DOHH2 (cell line): ENCODE data around the gene IL10RB.

Source experiments
- H3F3A ChIP-seq: fragments of 200-600 bp; sonication (generic), shearing (Covaris generic); 2 replicates; pipeline ENCODE4 v1.6.0; 2016; ENCODE audit warnings: antibody characterized with exemption, mild to moderate bottlenecking; ENCODE audit not compliant: control insufficient read depth, insufficient read depth
- H3K27ac ChIP-seq: fragments of 200-600 bp; sonication (generic); 2 replicates; pipeline ENCODE4 v1.5.1; 2014; ENCODE audit warnings: low read depth, mild to moderate bottlenecking, low read length, moderate library complexity
- H3K27me3 ChIP-seq: fragments of 200-600 bp; sonication (generic); 2 replicates; pipeline ENCODE4 v1.6.1; 2014; ENCODE audit warnings: mild to moderate bottlenecking, low read length, mixed read lengths; ENCODE audit not compliant: control insufficient read depth
- H3K36me3 ChIP-seq: fragments of 200-600 bp; sonication (generic); 2 replicates; pipeline ENCODE4 v1.6.1; 2014; ENCODE audit warnings: mild to moderate bottlenecking, low read length, moderate library complexity, mixed read lengths; ENCODE audit not compliant: control insufficient read depth
- H3K4me1 ChIP-seq: fragments of 200-600 bp; sonication (generic); 2 replicates; pipeline ENCODE4 v1.6.1; 2014; ENCODE audit warnings: mild to moderate bottlenecking, low read length, mixed read lengths; ENCODE audit not compliant: control insufficient read depth
- H3K4me2 ChIP-seq: fragments of 200-600 bp; sonication (generic); 2 replicates; pipeline ENCODE4 v1.6.0; 2014; ENCODE audit warnings: mild to moderate bottlenecking, low read length, moderate library complexity
- H3K4me3 ChIP-seq: fragments of 200-600 bp; sonication (generic); 2 replicates; pipeline ENCODE4 v1.5.1; 2014; ENCODE audit warnings: mild to moderate bottlenecking, low read length, mixed read lengths
- H3K79me2 ChIP-seq: fragments of 200-600 bp; sonication (generic); 2 replicates; pipeline ENCODE4 v1.6.1; 2014; ENCODE audit warnings: mild to moderate bottlenecking, low read length, mixed read lengths; ENCODE audit not compliant: control insufficient read depth
- H3K9me2 ChIP-seq: fragments of 200-600 bp; sonication (generic); replicated peaks from 2 replicates; pipeline ENCODE4 v1.6.1; 2014; ENCODE audit warnings: mild to moderate bottlenecking, low read length, mixed read lengths; ENCODE audit not compliant: control insufficient read depth
- H3K9me3 ChIP-seq: fragments of 200-600 bp; sonication (generic); 2 replicates; pipeline ENCODE4 v1.6.1; 2014; ENCODE audit warnings: antibody characterized with exemption, low read length, mixed read lengths; ENCODE audit not compliant: control insufficient read depth, insufficient read depth
- H4K20me1 ChIP-seq: fragments of 200-600 bp; sonication (generic); 2 replicates; pipeline ENCODE4 v1.6.0; 2014; ENCODE audit warnings: low read depth, mild to moderate bottlenecking, antibody characterized with exemption, low read length, moderate library complexity; ENCODE audit not compliant: control insufficient read depth, insufficient read depth
- EZH2phosphoT487 ChIP-seq: fragments of 200-600 bp; sonication (generic); IDR thresholded peaks from 2 replicates; pipeline ENCODE4 v1.6.1; 2017; ENCODE audit warnings: borderline replicate concordance, mild to moderate bottlenecking, antibody characterized with exemption, low read length, moderate library complexity, mixed read lengths
- TF ChIP-seq, protein P1 (sequence below): fragments of 200-600 bp; sonication (generic); IDR thresholded peaks from one replicate; pipeline ENCODE4 v1.5.1; 2014; ENCODE audit warnings: antibody characterized with exemption, mild to moderate bottlenecking, low read depth, low read length; ENCODE audit not compliant: poor library complexity, severe bottlenecking

IL10RB gene

DNA sequence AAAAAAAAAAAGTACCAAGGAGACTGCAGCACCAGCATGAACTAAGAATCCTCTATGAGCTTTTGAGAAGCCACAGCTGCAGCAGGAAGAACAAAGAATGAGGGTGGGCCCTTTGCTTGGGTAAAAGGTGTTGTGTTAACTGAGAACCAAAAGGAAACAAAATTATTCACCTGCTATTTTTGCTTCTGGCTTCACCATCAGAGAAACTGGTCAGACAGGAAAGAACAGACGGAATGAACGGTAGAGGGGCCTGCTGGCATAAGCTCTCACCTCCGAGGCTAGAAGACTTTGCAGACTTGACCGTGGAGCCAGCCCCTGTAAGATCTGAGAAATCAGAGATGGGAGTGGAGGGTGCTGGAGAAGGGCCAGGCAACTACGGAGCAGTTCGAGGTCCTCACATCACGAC is 27.6 kb downstream of the IL10RB start:
- H3K4me3 ChIP-seq: no peak overlapping the region
- no peak overlapping the region for H3K4me2 ChIP-seq
- no peaks in the 10 kb centered on the region for H3K9me2 ChIP-seq
- peaks cover 48% of the 10 kb centered on the region for H3K36me3 ChIP-seq
- H3F3A ChIP-seq: peaks cover 32% of the 10 kb centered on the region
- no peaks in the 10 kb centered on the region for H3K9me3 ChIP-seq
- peak overlapping the region; percentile 97 for H3K27ac ChIP-seq
- H3K27me3 ChIP-seq: no peaks in the 10 kb centered on the region
- H4K20me1 ChIP-seq: no peaks in the 10 kb centered on the region
- H3K4me1 ChIP-seq: peaks cover 59% of the 10 kb centered on the region
- peaks cover 5% of the 10 kb centered on the region for H3K79me2 ChIP-seq
- no peak for TF ChIP-seq EZH2phosphoT487
- TF ChIP-seq, protein P1, sequence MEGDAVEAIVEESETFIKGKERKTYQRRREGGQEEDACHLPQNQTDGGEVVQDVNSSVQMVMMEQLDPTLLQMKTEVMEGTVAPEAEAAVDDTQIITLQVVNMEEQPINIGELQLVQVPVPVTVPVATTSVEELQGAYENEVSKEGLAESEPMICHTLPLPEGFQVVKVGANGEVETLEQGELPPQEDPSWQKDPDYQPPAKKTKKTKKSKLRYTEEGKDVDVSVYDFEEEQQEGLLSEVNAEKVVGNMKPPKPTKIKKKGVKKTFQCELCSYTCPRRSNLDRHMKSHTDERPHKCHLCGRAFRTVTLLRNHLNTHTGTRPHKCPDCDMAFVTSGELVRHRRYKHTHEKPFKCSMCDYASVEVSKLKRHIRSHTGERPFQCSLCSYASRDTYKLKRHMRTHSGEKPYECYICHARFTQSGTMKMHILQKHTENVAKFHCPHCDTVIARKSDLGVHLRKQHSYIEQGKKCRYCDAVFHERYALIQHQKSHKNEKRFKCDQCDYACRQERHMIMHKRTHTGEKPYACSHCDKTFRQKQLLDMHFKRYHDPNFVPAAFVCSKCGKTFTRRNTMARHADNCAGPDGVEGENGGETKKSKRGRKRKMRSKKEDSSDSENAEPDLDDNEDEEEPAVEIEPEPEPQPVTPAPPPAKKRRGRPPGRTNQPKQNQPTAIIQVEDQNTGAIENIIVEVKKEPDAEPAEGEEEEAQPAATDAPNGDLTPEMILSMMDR: no peak

DNA sequence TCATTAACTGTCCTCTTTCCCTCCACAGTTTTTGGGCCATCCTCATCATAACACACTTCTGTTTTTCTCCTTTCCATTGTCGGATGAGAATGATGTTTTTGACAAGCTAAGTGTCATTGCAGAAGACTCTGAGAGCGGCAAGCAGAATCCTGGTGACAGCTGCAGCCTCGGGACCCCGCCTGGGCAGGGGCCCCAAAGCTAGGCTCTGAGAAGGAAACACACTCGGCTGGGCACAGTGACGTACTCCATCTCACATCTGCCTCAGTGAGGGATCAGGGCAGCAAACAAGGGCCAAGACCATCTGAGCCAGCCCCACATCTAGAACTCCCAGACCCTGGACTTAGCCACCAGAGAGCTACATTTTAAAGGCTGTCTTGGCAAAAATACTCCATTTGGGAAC is 30.0 kb downstream of the IL10RB start:
- Histone ChIP-seq H3K4me3 (peak overlapping the region; percentile 36), H3K79me2 (peaks cover 5% of the 10 kb centered on the region), H3K36me3 (peaks cover 44% of the 10 kb centered on the region), H3K4me2 (peak overlapping the region; percentile 50), H3F3A (peaks cover 50% of the 10 kb centered on the region), H4K20me1 (no peaks in the 10 kb centered on the region), H3K27me3 (no peaks in the 10 kb centered on the region), H3K27ac (peak overlapping the region; percentile 97), H3K9me2 (no peaks in the 10 kb centered on the region), H3K9me3 (no peaks in the 10 kb centered on the region), H3K4me1 (peaks cover 83% of the 10 kb centered on the region)
- TF ChIP-seq, protein P1: no peak
- TF ChIP-seq EZH2phosphoT487: no peak

DNA sequence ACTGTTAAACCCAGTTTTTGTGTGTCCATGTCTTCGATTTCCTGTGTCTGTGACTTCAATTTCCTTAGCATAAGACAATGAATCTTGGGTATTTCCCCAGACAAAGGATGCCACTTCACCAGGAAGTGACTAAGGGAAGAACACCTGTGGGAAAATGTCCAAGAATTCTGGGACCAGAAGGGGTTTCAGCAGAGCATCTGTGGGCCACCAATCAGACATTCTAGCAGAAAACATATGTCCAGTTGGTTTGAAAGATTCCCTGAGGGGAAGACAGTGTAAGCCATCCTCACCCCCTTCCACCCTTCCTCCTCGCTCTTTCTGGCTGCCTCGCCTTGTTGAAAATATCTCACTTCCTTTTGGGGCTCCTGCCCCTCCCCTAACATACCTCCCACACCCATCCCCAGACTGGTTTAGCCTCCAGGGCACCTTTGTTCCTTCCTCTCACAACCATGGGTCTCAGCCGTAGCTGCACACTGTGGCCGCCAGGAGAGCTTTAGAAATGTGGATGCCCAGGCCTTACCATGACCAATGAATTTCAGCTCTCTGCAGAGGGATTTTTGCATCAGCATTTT is 33.1 kb downstream of the IL10RB start:
- Histone ChIP-seq H3K79me2 (peaks cover 5% of the 10 kb centered on the region), H3K4me2 (peak overlapping the region; percentile 84), H3K4me3 (peak overlapping the region; percentile 62), H3K9me3 (no peaks in the 10 kb centered on the region), H3K4me1 (peaks cover 97% of the 10 kb centered on the region), H3K27ac (peak overlapping the region; percentile 97), H3K9me2 (no peaks in the 10 kb centered on the region), H4K20me1 (no peaks in the 10 kb centered on the region), H3K36me3 (peaks cover 26% of the 10 kb centered on the region), H3F3A (peaks cover 60% of the 10 kb centered on the region), H3K27me3 (no peaks in the 10 kb centered on the region)
- TF ChIP-seq, protein P1: peak; percentile 59
- no peak for TF ChIP-seq EZH2phosphoT487
